CD14-positive monocyte (primary cell): ENCODE results near the gene HPSE2. TPM values are rescaled to one million over a fixed set of nuclear protein-coding genes. Genes with fewer than 3 reads are reported as not detected.
A peak's percentile ranks its signal among the peaks of the same experiment; 100 is the strongest.

ENCODE experiments used
- DNase-seq, 3 donors: peaks; one replicate each; pipeline ENCODE4 v3.0.0-alpha.2; 2011 to 2022
- H2AFZ ChIP-seq: 2 replicates; pipeline ENCODE4 v1.6.0; 2012; ENCODE audit warnings: mild to moderate bottlenecking, low read depth, low read length, inconsistent platforms; ENCODE audit not compliant: insufficient read depth, poor library complexity, severe bottlenecking
- H3K27ac ChIP-seq, 2 donors: 1 replicate in 1 of 2; 2 replicates in 1 of 2; pipeline ENCODE4 v1.5.1; 2012 to 2013; ENCODE audit warnings: low read length in 2 of 2, control low read depth in 1 of 2, inconsistent platforms in 1 of 2, low read depth in 1 of 2, mild to moderate bottlenecking in 1 of 2
- H3K27me3 ChIP-seq, 2 donors: one replicate each; pipeline versions ENCODE4 v1.6.0 to v1.6.1; 2011 to 2013; ENCODE audit warnings: low read length in 2 of 2; ENCODE audit not compliant: control insufficient read depth in 2 of 2, insufficient read depth in 2 of 2
- H3K36me3 ChIP-seq, 2 donors: replicated peaks in 1 of 2; 1 replicate in 1 of 2; 2 replicates in 1 of 2; pipeline versions ENCODE4 v1.5.1 to v1.6.1; 2012 to 2013; ENCODE audit warnings: low read length in 2 of 2, control low read depth in 1 of 2, inconsistent platforms in 1 of 2, mild to moderate bottlenecking in 1 of 2; ENCODE audit not compliant: insufficient read depth in 2 of 2, control insufficient read depth in 1 of 2
- H3K4me1 ChIP-seq, 2 donors: 1 replicate in 1 of 2; 2 replicates in 1 of 2; pipeline versions ENCODE4 v1.5.1 to v1.6.1; 2012 to 2013; ENCODE audit warnings: low read length in 2 of 2, control low read depth in 1 of 2, inconsistent platforms in 1 of 2, mild to moderate bottlenecking in 1 of 2, moderate library complexity in 1 of 2; ENCODE audit not compliant: insufficient read depth in 2 of 2, control insufficient read depth in 1 of 2
- H3K4me2 ChIP-seq: replicated peaks from 2 replicates; pipeline ENCODE3; 2012; ENCODE audit warnings: low read length, moderate library complexity, mild to moderate bottlenecking; ENCODE audit not compliant: poor library complexity, severe bottlenecking; ENCODE audit errors: extremely low read depth
- H3K4me3 ChIP-seq, 3 experiments: fragments of 200-600 bp in 1 of 3; sonication (generic) in 1 of 3; replicated peaks in 1 of 3; 1 replicate in 2 of 3; 2 replicates in 1 of 3; pipeline ENCODE4 v1.5.1; 2011 to 2013; ENCODE audit warnings: low read length in 3 of 3, mild to moderate bottlenecking in 3 of 3, control low read depth in 2 of 3, low read depth in 2 of 3, inconsistent platforms in 1 of 3, moderate library complexity in 1 of 3
- H3K79me2 ChIP-seq: 2 replicates; pipeline ENCODE4 v1.6.0; 2012; ENCODE audit warnings: mild to moderate bottlenecking, control low read depth, inconsistent platforms, low read length, moderate library complexity; ENCODE audit not compliant: insufficient read depth
- H3K9ac ChIP-seq: 2 replicates; pipeline ENCODE4 v1.6.0; 2017; ENCODE audit warnings: low read length, mild to moderate bottlenecking; ENCODE audit not compliant: insufficient read depth, poor library complexity, severe bottlenecking
- H3K9me3 ChIP-seq, 2 donors: replicated peaks in 1 of 2; 1 replicate in 1 of 2; 2 replicates in 1 of 2; pipeline versions ENCODE4 v1.5.1 to v1.6.1; 2012 to 2013; ENCODE audit warnings: low read length in 2 of 2, control low read depth in 1 of 2; ENCODE audit not compliant: control insufficient read depth in 1 of 2, insufficient read depth in 1 of 2
- H4K20me1 ChIP-seq: 2 replicates; pipeline ENCODE4 v1.6.0; 2012; ENCODE audit warnings: mild to moderate bottlenecking, low read length, control low read depth, moderate library complexity; ENCODE audit not compliant: insufficient read depth
- H3K27ac Mint-ChIP-seq, 7 donors: one replicate each; pipeline ENCODE4 v1.8.0; 2020; ENCODE audit warnings: mild to moderate bottlenecking in 7 of 7, mixed read lengths in 7 of 7, moderate library complexity in 6 of 7, inconsistent platforms in 2 of 7
- H3K27me3 Mint-ChIP-seq, 3 donors: one replicate each; pipeline ENCODE4 v1.8.0; 2021 to 2022; ENCODE audit warnings: low read depth in 3 of 3, mild to moderate bottlenecking in 3 of 3, mixed read lengths in 3 of 3, moderate library complexity in 3 of 3, inconsistent platforms in 1 of 3
- H3K36me3 Mint-ChIP-seq, 2 donors: one replicate each; pipeline ENCODE4 v1.8.0; 2020; ENCODE audit warnings: mixed read lengths in 2 of 2, inconsistent platforms in 1 of 2, mild to moderate bottlenecking in 1 of 2
- H3K4me1 Mint-ChIP-seq: one replicate; pipeline ENCODE4 v1.8.0; 2020; ENCODE audit warnings: mild to moderate bottlenecking, mixed read lengths
- H3K4me3 Mint-ChIP-seq, 2 donors: one replicate each; pipeline ENCODE4 v1.8.0; 2020; ENCODE audit warnings: mild to moderate bottlenecking in 2 of 2, mixed read lengths in 2 of 2, moderate library complexity in 1 of 2
- H3K9me3 Mint-ChIP-seq, 7 donors: one replicate each; pipeline ENCODE4 v1.8.0; 2020 to 2022; ENCODE audit warnings: mixed read lengths in 7 of 7, mild to moderate bottlenecking in 6 of 7, moderate library complexity in 6 of 7, inconsistent platforms in 2 of 7
- CTCF ChIP-seq: fragments of 200-600 bp; IDR thresholded peaks from one replicate; pipeline ENCODE4 v1.8.0; 2022; ENCODE audit warnings: antibody characterized with exemption, mild to moderate bottlenecking
- WGBS: methylation state at CpG from one replicate; pipeline ENCODE4 v1.1.5; 2013; ENCODE audit warnings: missing lambda C conversion rate; ENCODE audit not compliant: insufficient coverage; 5-methylcytosine and 5-hydroxymethylcytosine counted together
- intact Hi-C, 2 donors: fragments of 100-400 bp; cut with micrococcal nuclease; formaldehyde crosslinking; loops; one replicate each; pipeline versions ENCODE4 v1.15.0 to v1.15.1; 2023
- polyA plus RNA-seq, 3 donors: library from polyadenylated mRNA; depleted of rRNA in 1 of 3; unstranded in 2 of 3; stranded (reverse) in 1 of 3; fragments of 300-500 nt in 2 of 3; fragments of >200 nt in 1 of 3; fragmentation: Illumina TruSeq in 2 of 3; gene quantifications; 1 replicate in 2 of 3; 2 replicates in 1 of 3; pipeline ENCODE4 v1.2.3, GENCODE V29; 2012 to 2021

Gene HPSE2
- polyA plus RNA-seq, 3 donors, result not detected

GRCh38 chr10:98444314-98445006, 791.2 kb downstream of the HPSE2 start:
- Histone ChIP-seq H3K4me3 (no peak overlapping the region), H3K36me3 (peaks cover 40 to 58% of the 10 kb centered on the region in 2 donors), H3K4me1 (peaks cover 22 to 29% of the 10 kb centered on the region in 2 donors), H3K9ac (no peak overlapping the region), H2AFZ (no peak overlapping the region), H3K9me3 (no peaks in the 10 kb centered on the region), H3K79me2 (peaks cover 54% of the 10 kb centered on the region), H3K27ac (peak overlapping the region; percentile 34 to 90), H3K4me2 (no peak overlapping the region), H3K27me3 (no peaks in the 10 kb centered on the region), H4K20me1 (peaks cover 64% of the 10 kb centered on the region)
- Mint-ChIP-seq H3K4me3 (no peak overlapping the region), H3K27ac (peak overlapping the region in 5 of 7 donors; percentile 58 to 88 (median 78)), H3K4me1 (peaks cover 47% of the 10 kb centered on the region), H3K9me3 (peaks cover 0 to 5% (median 3%) of the 10 kb centered on the region in 7 donors), H3K27me3 (peaks cover 0 to 1% (median under 1%) of the 10 kb centered on the region in 3 donors), H3K36me3 (peaks cover 51 to 57% of the 10 kb centered on the region in 2 donors)
- DNase-seq, result peak; percentile 8 to 52 (median 10)
- TF ChIP-seq CTCF, result no peak
- 55% methylated on average over 7 of the region's 9 CpGs for WGBS
- intact Hi-C loops, result no loop called here

GRCh38 chr10:98438715-98439114, 796.9 kb downstream of the HPSE2 start:
- no peak for DNase-seq
- Histone ChIP-seq H3K36me3 (peaks cover 64 to 100% of the 10 kb centered on the region in 2 donors), H3K4me3 (no peak overlapping the region), H3K79me2 (peaks cover 25% of the 10 kb centered on the region), H3K27ac (no peak overlapping the region), H3K9ac (no peak overlapping the region), H3K4me2 (no peak overlapping the region), H4K20me1 (peaks cover 79% of the 10 kb centered on the region), H3K4me1 (no peaks in the 10 kb centered on the region), H3K27me3 (no peaks in the 10 kb centered on the region), H2AFZ (no peak overlapping the region), H3K9me3 (peaks cover 0 to 5% of the 10 kb centered on the region in 2 donors)
- 100% methylated on average over 4 of the region's 4 CpGs for WGBS
- no peak overlapping the region for H3K4me3 Mint-ChIP-seq
- TF ChIP-seq CTCF, result no peak
- H3K27ac Mint-ChIP-seq, result no peak overlapping the region
- intact Hi-C loops, result no loop called here
- peaks cover 86 to 93% of the 10 kb centered on the region in 2 donors for H3K36me3 Mint-ChIP-seq
- peaks cover 2 to 11% (median 7%) of the 10 kb centered on the region in 7 donors for H3K9me3 Mint-ChIP-seq
- peaks cover 20% of the 10 kb centered on the region for H3K4me1 Mint-ChIP-seq
- H3K27me3 Mint-ChIP-seq, result no peaks in the 10 kb centered on the region
